HEK293T (cell line): ENCODE results near the gene WBP1L.

Experiments used
- CTCF ChIA-PET: fragments of 350-600 bp; formaldehyde crosslinking; extraction: SDS; loops from one replicate; lab custom pipeline; 2021; ENCODE audit warnings: antibody characterized with exemption, inconsistent platforms; lab: Yijun Ruan, JAX
- POLR2A ChIA-PET: fragments of 350-600 bp; formaldehyde crosslinking; extraction: SDS; loops from one replicate; lab custom pipeline; 2020; ENCODE audit warnings: antibody characterized with exemption, inconsistent platforms; lab: Yijun Ruan, JAX
- DNase-seq: peaks from one replicate; pipeline ENCODE4 v3.0.0; 2012; ENCODE audit warnings: mixed read lengths; ENCODE audit errors: extremely low spot score
- ARNT ChIP-seq: fragments of 450-650 bp; IDR thresholded peaks from 2 replicates; pipeline ENCODE4 v1.6.1; 2017; ENCODE audit warnings: mild to moderate bottlenecking
- BHLHE40 ChIP-seq: fragments of 450-650 bp; IDR thresholded peaks from 2 replicates; pipeline ENCODE4 v1.6.1; 2016; ENCODE audit warnings: mild to moderate bottlenecking, moderate library complexity, borderline replicate concordance
- CTBP1 ChIP-seq: fragments of 450-650 bp; IDR thresholded peaks from 2 replicates; pipeline ENCODE4 v1.6.1; 2016; ENCODE audit warnings: borderline replicate concordance
- ELF4 ChIP-seq: fragments of 450-650 bp; IDR thresholded peaks from 2 replicates; pipeline ENCODE4 v1.6.1; 2017; ENCODE audit warnings: antibody characterized with exemption
- FOXA1 ChIP-seq: fragments of 450-650 bp; IDR thresholded peaks from 2 replicates; pipeline ENCODE4 v1.6.1; 2016; ENCODE audit warnings: mild to moderate bottlenecking
- FOXK2 ChIP-seq: fragments of 450-650 bp; IDR thresholded peaks from 2 replicates; pipeline ENCODE4 v1.6.1; 2016; ENCODE audit warnings: mild to moderate bottlenecking
- FOXM1 ChIP-seq: fragments of 450-650 bp; IDR thresholded peaks from 2 replicates; pipeline ENCODE4 v1.6.1; 2017; ENCODE audit warnings: mild to moderate bottlenecking, borderline replicate concordance
- HDGF ChIP-seq: fragments of 450-650 bp; IDR thresholded peaks from 2 replicates; pipeline ENCODE4 v1.6.1; 2017; ENCODE audit warnings: antibody characterized with exemption, borderline replicate concordance
- L3MBTL2 ChIP-seq: fragments of 450-650 bp; conservative IDR thresholded peaks from 2 replicates; pipeline ENCODE4 v1.6.1; 2016; ENCODE audit warnings: mild to moderate bottlenecking
- LEF1 ChIP-seq: fragments of 450-650 bp; IDR thresholded peaks from 2 replicates; pipeline ENCODE4 v1.6.1; 2017; ENCODE audit warnings: mild to moderate bottlenecking, borderline replicate concordance
- NFRKB ChIP-seq: fragments of 450-650 bp; IDR thresholded peaks from 2 replicates; pipeline ENCODE4 v1.6.1; 2016; ENCODE audit warnings: mild to moderate bottlenecking, moderate library complexity
- SP1 ChIP-seq: fragments of 450-650 bp; IDR thresholded peaks from 2 replicates; pipeline ENCODE4 v1.6.1; 2017
- SUZ12 ChIP-seq: fragments of 450-650 bp; IDR thresholded peaks from 2 replicates; pipeline ENCODE4 v1.6.1; 2016; ENCODE audit warnings: mild to moderate bottlenecking
- TARDBP ChIP-seq: fragments of 450-650 bp; IDR thresholded peaks from 2 replicates; pipeline ENCODE4 v1.6.1; 2016
- ZNF384 ChIP-seq: fragments of 450-650 bp; IDR thresholded peaks from 2 replicates; pipeline ENCODE4 v1.6.1; 2016
- TF ChIP-seq, protein P1 (sequence below): fragments of 450-650 bp; IDR thresholded peaks from 2 replicates; pipeline ENCODE4 v1.6.1; 2016

The WBP1L gene

DNA sequence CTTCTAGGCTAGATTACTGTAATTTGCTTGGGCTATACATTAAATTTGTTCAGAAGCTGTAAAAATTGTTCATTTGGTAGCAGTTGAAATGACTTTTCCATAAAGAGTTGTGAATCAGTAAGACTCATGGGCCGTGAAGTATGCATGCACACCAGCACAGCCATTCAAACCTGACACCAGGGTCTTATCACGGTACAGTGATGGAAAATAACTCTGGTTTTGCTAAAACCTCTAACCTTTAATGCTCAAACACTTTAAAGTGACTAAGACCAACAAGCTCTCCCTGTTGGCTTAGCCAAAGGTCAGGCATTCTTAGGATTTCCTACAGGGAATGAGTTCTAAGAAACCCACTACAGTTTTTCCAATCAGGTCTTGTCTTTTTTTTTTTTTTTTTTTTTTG is 41.0 kb upstream of the WBP1L start:
- ChIA-PET POLR2A (interaction anchor here (0.5 to 1.5 kb wide), 2 partner anchors 11 to 23 kb away, joined by 3 to 4 read pairs; no protein-coding TSS in a partner anchor), CTCF (interaction anchor here (1.3 kb wide), 1 partner anchor 24 kb away, joined by 7 read pairs; no protein-coding TSS in a partner anchor)
- no peak for TF ChIP-seq HDGF
- TF ChIP-seq ZNF384, result no peak
- no peak for TF ChIP-seq FOXK2
- TF ChIP-seq FOXM1, result no peak
- TF ChIP-seq NFRKB, result no peak
- no peak for TF ChIP-seq CTBP1
- no peak for TF ChIP-seq ARNT
- TF ChIP-seq ELF4, result no peak
- no peak for TF ChIP-seq SP1
- no peak for TF ChIP-seq L3MBTL2
- no peak for TF ChIP-seq LEF1
- TF ChIP-seq, protein P1, sequence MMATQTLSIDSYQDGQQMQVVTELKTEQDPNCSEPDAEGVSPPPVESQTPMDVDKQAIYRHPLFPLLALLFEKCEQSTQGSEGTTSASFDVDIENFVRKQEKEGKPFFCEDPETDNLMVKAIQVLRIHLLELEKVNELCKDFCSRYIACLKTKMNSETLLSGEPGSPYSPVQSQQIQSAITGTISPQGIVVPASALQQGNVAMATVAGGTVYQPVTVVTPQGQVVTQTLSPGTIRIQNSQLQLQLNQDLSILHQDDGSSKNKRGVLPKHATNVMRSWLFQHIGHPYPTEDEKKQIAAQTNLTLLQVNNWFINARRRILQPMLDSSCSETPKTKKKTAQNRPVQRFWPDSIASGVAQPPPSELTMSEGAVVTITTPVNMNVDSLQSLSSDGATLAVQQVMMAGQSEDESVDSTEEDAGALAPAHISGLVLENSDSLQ, result no peak
- TF ChIP-seq FOXA1, result no peak
- TF ChIP-seq TARDBP, result no peak
- no peak for TF ChIP-seq BHLHE40
- no peak for TF ChIP-seq SUZ12
- no peak for DNase-seq

DNA sequence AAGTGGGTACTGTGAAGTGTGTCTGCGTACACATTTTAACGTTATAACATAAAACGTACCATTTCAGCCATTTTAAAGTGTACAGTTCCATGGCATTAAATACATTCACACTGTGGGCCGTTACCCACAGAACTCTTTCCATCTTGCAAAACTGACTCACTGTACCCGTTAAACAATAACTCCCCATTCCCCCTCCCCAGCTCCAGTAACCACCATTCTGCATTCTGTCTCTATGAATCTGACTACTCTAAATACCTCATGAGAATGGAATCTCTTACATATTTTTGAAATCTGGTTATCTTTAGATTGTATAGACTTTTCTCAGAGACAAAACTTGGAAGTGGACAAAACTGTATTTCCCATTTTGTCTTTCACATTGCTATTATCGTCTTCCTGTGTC is 38.8 kb upstream of the WBP1L start:
- DNase-seq, result no peak
- POLR2A ChIA-PET, result interaction anchor here (0.8 kb wide), 1 partner anchor 9 kb away, joined by 6 read pairs; the partner anchor contains the start of genes ARL3 and SFXN2
- TF ChIP-seq, protein P1, result no peak
- no peak for TF ChIP-seq ELF4
- TF ChIP-seq L3MBTL2, result no peak
- no peak for TF ChIP-seq FOXK2
- CTCF ChIA-PET, result interaction anchor here (1.0 kb wide), 2 partner anchors 10 to 27 kb away, joined by 4 read pairs; partner anchors contain the start of genes ARL3 and SFXN2

GRCh38 chr10:102705531-102705930 is 38.2 kb upstream of the WBP1L start:
- TF ChIP-seq, protein P1, result no peak
- no peak for TF ChIP-seq NFRKB
- TF ChIP-seq ARNT, result no peak
- TF ChIP-seq ELF4, result no peak
- TF ChIP-seq SP1, result no peak
- no peak for TF ChIP-seq LEF1
- TF ChIP-seq FOXK2, result no peak
- no peak for TF ChIP-seq L3MBTL2
- TF ChIP-seq FOXM1, result no peak
- TF ChIP-seq HDGF, result no peak
- TF ChIP-seq SUZ12, result no peak
- TF ChIP-seq BHLHE40, result no peak
- no peak for TF ChIP-seq TARDBP
- TF ChIP-seq FOXA1, result no peak
- no peak for TF ChIP-seq CTBP1
- TF ChIP-seq ZNF384, result no peak
- ChIA-PET POLR2A (interaction anchor here (0.8 kb wide), 1 partner anchor 8 kb away, joined by 6 read pairs; the partner anchor contains the start of genes ARL3 and SFXN2), CTCF (interaction anchor here (1.0 kb wide), 2 partner anchors 9 to 27 kb away, joined by 4 read pairs; partner anchors contain the start of genes ARL3 and SFXN2)
- DNase-seq, result no peak

DNA sequence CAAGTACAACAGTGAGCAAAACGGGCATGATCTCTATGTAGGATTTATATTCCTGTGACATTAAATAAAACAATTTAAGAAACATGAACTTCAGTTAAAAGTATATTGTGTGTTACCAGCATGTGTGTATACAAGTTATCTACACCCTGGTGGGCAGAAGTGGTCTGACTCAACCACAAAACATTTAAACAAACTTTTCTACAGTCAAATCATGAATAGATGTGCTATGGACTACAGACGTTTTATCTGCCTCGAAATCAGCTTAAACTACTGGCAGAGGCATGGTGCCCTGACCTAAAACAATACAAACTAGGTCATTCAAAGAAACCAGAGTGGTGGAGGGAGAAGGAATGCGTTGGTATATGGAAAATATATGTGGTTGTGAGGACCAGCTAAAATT is 33.1 kb upstream of the WBP1L start:
- DNase-seq, result no peak
- TF ChIP-seq CTBP1, result no peak
- no peak for TF ChIP-seq ELF4
- TF ChIP-seq SUZ12, result no peak
- no peak for TF ChIP-seq SP1
- no peak for TF ChIP-seq ZNF384
- TF ChIP-seq BHLHE40, result no peak
- no peak for TF ChIP-seq L3MBTL2
- no peak for TF ChIP-seq TARDBP
- TF ChIP-seq FOXA1, result no peak
- TF ChIP-seq, protein P1, result no peak; the same call in 1 of the 2 replicates
- ChIA-PET POLR2A (interaction anchor here (1.8 to 2.1 kb wide), 2 partner anchors 32 to 66 kb away, joined by 6 read pairs; partner anchors contain the start of gene TRIM8), CTCF (interaction anchor here (0.7 to 2.9 kb wide), 4 partner anchors 11 to 47 kb away, joined by 3 to 25 read pairs (median 4); no protein-coding TSS in a partner anchor)

GRCh38 chr10:102712089-102712488 is 31.7 kb upstream of the WBP1L start:
- TF ChIP-seq BHLHE40, result no peak
- no peak for TF ChIP-seq ZNF384
- TF ChIP-seq FOXA1, result no peak
- TF ChIP-seq CTBP1, result no peak
- TF ChIP-seq, protein P1, result no peak
- ChIA-PET POLR2A (interaction anchor here (1.8 to 2.1 kb wide), 2 partner anchors 33 to 67 kb away, joined by 6 read pairs; partner anchors contain the start of gene TRIM8), CTCF (interaction anchor here (2.9 kb wide), 1 partner anchor 33 kb away, joined by 25 read pairs; no protein-coding TSS in a partner anchor)
- no peak for DNase-seq
